ENCODE data around the gene AQP7. TPM values are rescaled to one million over a fixed set of nuclear protein-coding genes. Genes with fewer than 3 reads are reported as not detected.

Gene AQP7
- total and polyA plus RNA-seq, 4 donors = 4.8 to 22.3 (median 14.5) TPM

DNA sequence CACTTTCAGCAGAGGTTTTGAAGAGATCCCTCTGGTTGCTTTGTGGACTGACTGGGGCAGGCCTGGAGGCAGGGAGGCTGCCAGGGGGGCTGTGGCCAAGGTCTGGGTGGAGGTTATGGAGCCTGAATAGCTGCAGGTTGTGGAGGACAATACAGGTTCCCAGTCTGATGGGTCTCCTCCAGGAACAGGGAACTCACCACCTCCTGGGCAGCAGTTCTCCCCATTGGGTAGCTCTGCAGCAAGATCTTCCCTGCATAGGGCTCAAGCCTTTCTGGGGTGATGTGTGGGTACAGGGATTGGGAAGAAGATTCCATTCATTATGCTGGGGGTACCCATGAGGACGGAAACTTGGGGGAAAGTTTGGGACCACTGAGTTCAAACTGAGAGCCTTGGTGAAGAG, 38.2 kb upstream of the AQP7 start:
- H3K27me3 ChIP-seq (ENCODE audit: control insufficient read depth in 4 of 4, insufficient read depth in 4 of 4, low read length in 3 of 4) = no peaks in the 10 kb centered on the region
- no peaks in the 10 kb centered on the region for H3K9me3 ChIP-seq (ENCODE audit: control insufficient read depth in 4 of 4, low read length in 3 of 4)
- H3K36me3 ChIP-seq (ENCODE audit: control insufficient read depth in 4 of 4, insufficient read depth in 3 of 4, low read depth in 1 of 4, low read length in 3 of 4) = peaks cover 12 to 20% (median 16%) of the 10 kb centered on the region in 4 donors
- no peak for DNase-seq (ENCODE audit: low spot score)
- WGBS = 91% methylated on average over 1 of the region's 1 CpG
- H3K9ac ChIP-seq (ENCODE audit: low read depth in 1 of 2, low read length in 2 of 2) = no peak overlapping the region
- no peak overlapping the region for H3K27ac ChIP-seq (ENCODE audit: low read depth in 1 of 2, low read length in 2 of 2)
- TF ChIP-seq, protein P1, sequence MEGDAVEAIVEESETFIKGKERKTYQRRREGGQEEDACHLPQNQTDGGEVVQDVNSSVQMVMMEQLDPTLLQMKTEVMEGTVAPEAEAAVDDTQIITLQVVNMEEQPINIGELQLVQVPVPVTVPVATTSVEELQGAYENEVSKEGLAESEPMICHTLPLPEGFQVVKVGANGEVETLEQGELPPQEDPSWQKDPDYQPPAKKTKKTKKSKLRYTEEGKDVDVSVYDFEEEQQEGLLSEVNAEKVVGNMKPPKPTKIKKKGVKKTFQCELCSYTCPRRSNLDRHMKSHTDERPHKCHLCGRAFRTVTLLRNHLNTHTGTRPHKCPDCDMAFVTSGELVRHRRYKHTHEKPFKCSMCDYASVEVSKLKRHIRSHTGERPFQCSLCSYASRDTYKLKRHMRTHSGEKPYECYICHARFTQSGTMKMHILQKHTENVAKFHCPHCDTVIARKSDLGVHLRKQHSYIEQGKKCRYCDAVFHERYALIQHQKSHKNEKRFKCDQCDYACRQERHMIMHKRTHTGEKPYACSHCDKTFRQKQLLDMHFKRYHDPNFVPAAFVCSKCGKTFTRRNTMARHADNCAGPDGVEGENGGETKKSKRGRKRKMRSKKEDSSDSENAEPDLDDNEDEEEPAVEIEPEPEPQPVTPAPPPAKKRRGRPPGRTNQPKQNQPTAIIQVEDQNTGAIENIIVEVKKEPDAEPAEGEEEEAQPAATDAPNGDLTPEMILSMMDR (IDR thresholded peaks at IDR 0.05; ENCODE audit: low read depth, low read length, missing input control) = no peak
- TF ChIP-seq SP1 (IDR thresholded peaks at IDR 0.05) = no peak
- no peak for TF ChIP-seq GABPA (IDR thresholded peaks at IDR 0.05 in 1 of 2, conservative IDR thresholded peaks at IDR 0.05 in 1 of 2)
- TF ChIP-seq HNF4A (conservative IDR thresholded peaks at IDR 0.05) = no peak
- TF ChIP-seq, protein P2, sequence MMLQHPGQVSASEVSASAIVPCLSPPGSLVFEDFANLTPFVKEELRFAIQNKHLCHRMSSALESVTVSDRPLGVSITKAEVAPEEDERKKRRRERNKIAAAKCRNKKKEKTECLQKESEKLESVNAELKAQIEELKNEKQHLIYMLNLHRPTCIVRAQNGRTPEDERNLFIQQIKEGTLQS (IDR thresholded peaks at IDR 0.05) = no peak
- no peak for TF ChIP-seq FOXA1 (IDR thresholded peaks at IDR 0.05)
- TF ChIP-seq NR2F2 (IDR thresholded peaks at IDR 0.05) = no peak
- no peak for TF ChIP-seq TAF1 (conservative IDR thresholded peaks at IDR 0.05)
- TF ChIP-seq RXRA (IDR thresholded peaks at IDR 0.05) = no peak
- TF ChIP-seq MAX (IDR thresholded peaks at IDR 0.05) = no peak
- TF ChIP-seq, protein P3, sequence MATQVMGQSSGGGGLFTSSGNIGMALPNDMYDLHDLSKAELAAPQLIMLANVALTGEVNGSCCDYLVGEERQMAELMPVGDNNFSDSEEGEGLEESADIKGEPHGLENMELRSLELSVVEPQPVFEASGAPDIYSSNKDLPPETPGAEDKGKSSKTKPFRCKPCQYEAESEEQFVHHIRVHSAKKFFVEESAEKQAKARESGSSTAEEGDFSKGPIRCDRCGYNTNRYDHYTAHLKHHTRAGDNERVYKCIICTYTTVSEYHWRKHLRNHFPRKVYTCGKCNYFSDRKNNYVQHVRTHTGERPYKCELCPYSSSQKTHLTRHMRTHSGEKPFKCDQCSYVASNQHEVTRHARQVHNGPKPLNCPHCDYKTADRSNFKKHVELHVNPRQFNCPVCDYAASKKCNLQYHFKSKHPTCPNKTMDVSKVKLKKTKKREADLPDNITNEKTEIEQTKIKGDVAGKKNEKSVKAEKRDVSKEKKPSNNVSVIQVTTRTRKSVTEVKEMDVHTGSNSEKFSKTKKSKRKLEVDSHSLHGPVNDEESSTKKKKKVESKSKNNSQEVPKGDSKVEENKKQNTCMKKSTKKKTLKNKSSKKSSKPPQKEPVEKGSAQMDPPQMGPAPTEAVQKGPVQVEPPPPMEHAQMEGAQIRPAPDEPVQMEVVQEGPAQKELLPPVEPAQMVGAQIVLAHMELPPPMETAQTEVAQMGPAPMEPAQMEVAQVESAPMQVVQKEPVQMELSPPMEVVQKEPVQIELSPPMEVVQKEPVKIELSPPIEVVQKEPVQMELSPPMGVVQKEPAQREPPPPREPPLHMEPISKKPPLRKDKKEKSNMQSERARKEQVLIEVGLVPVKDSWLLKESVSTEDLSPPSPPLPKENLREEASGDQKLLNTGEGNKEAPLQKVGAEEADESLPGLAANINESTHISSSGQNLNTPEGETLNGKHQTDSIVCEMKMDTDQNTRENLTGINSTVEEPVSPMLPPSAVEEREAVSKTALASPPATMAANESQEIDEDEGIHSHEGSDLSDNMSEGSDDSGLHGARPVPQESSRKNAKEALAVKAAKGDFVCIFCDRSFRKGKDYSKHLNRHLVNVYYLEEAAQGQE (IDR thresholded peaks at IDR 0.05) = no peak
- TF ChIP-seq FOXA2 (IDR thresholded peaks at IDR 0.05) = no peak
- no peak for TF ChIP-seq JUND (IDR thresholded peaks at IDR 0.05)
- TF ChIP-seq YY1 (IDR thresholded peaks at IDR 0.05) = no peak
- no peak for TF ChIP-seq HNF4G (IDR thresholded peaks at IDR 0.05)
- peaks cover 9 to 24% (median 17%) of the 10 kb centered on the region in 4 donors for H3K4me1 ChIP-seq (ENCODE audit: control insufficient read depth in 4 of 4, insufficient read depth in 4 of 4, low read length in 3 of 4)
- no peak overlapping the region for H3K4me3 ChIP-seq (ENCODE audit: low read depth in 1 of 3, low read length in 3 of 3)

- H3K9me3 ChIP-seq (ENCODE audit: control insufficient read depth in 4 of 4, low read length in 3 of 4) = no peaks in the 10 kb centered on the region
- no peak overlapping the region for H3K27ac ChIP-seq (ENCODE audit: low read depth in 1 of 2, low read length in 2 of 2)
- H3K27me3 ChIP-seq (ENCODE audit: control insufficient read depth in 4 of 4, insufficient read depth in 4 of 4, low read length in 3 of 4) = no peaks in the 10 kb centered on the region
- peaks cover 8 to 20% (median 15%) of the 10 kb centered on the region in 4 donors for H3K4me1 ChIP-seq (ENCODE audit: control insufficient read depth in 4 of 4, insufficient read depth in 4 of 4, low read length in 3 of 4)
- H3K4me3 ChIP-seq (ENCODE audit: low read depth in 1 of 3, low read length in 3 of 3) = no peak overlapping the region
- peaks cover 12 to 20% (median 16%) of the 10 kb centered on the region in 4 donors for H3K36me3 ChIP-seq (ENCODE audit: control insufficient read depth in 4 of 4, insufficient read depth in 3 of 4, low read depth in 1 of 4, low read length in 3 of 4)
- no peak for DNase-seq (ENCODE audit: low spot score)
- no peak overlapping the region for H3K9ac ChIP-seq (ENCODE audit: low read depth in 1 of 2, low read length in 2 of 2)
- 95% methylated on average over 7 of the region's 7 CpGs for WGBS
- TF ChIP-seq, protein P3 (IDR thresholded peaks at IDR 0.05) = no peak
- TF ChIP-seq, protein P1 (IDR thresholded peaks at IDR 0.05; ENCODE audit: low read depth, low read length, missing input control) = no peak
- TF ChIP-seq HNF4G (IDR thresholded peaks at IDR 0.05) (no peak), MAX (IDR thresholded peaks at IDR 0.05) (no peak), JUND (IDR thresholded peaks at IDR 0.05) (no peak), YY1 (IDR thresholded peaks at IDR 0.05) (no peak), FOXA1 (IDR thresholded peaks at IDR 0.05) (no peak), GABPA (IDR thresholded peaks at IDR 0.05 in 1 of 2, conservative IDR thresholded peaks at IDR 0.05 in 1 of 2) (no peak), TAF1 (conservative IDR thresholded peaks at IDR 0.05) (no peak), NR2F2 (IDR thresholded peaks at IDR 0.05) (no peak), RXRA (IDR thresholded peaks at IDR 0.05) (no peak), RAD21 (IDR thresholded peaks at IDR 0.05) (no peak), FOXA2 (IDR thresholded peaks at IDR 0.05) (no peak), SP1 (IDR thresholded peaks at IDR 0.05) (no peak)
- TF ChIP-seq, protein P2 (IDR thresholded peaks at IDR 0.05) = no peak
Observed at GRCh38 chr9:33440204-33440603, 37.8 kb upstream of the AQP7 start.

All from liver (tissue), 9 donors.